Frontal cortex (tissue), 4 donors: ENCODE data around the gene HIVEP3. TPM values are rescaled to one million over a fixed set of nuclear protein-coding genes. Genes with fewer than 3 reads are reported as not detected.

ENCODE experiments used
- DNase-seq, 2 donors: peaks; one replicate each; pipeline ENCODE4 v3.0.0; 2012; ENCODE audit warnings: low spot score in 2 of 2
- FAIRE-seq: peaks from 2 replicates; lab custom pipeline; 2012; peaks lifted over from hg19 to GRCh38; lab: Jason Lieb, UNC
- total RNA-seq: library from RNA; depleted of rRNA; stranded (reverse); fragments of >200 nt; gene quantifications from one replicate; pipeline ENCODE4 v1.2.3, GENCODE V29; 2014
- donor health status: control.
- donor health status: control.
- donor health status: control.

HIVEP3 gene
- total RNA-seq, 1 donor from 2014 or later = 12.6 TPM

DNA sequence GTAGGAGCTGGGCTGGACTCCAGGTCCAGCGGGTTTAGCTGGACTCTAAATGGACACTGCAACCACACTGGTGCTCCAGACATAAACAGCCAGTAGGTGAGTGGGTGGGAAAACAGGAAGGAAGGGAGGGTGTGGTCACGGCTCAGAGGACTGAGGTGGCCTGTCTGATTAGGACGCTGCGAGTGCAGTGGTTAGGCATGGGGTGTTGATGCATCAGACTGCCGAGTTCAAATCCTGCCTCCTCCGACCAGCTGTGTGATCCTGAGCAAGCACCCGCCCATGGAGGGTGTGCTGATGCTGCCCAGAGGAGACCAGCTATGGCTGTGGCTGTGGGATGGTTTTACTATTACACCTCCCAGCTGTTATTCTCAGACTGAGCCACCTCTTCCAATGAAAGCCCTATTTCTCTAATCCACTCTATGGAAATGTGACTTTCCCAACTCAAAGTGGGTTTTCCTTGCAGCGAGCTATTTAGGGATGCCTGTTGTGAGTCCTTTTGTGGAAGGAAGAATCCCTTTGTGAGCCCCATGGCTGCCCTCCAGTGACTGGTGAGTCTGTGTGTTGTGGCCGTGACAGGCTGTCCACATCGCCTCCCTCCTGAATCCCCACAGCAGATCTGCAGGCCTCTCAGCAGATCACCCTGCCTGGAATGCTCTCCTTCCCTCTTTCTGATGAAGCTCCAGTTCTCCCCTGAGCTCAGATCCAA is 377.7 kb downstream of the HIVEP3 start:
- DNase-seq (no peak), FAIRE-seq (no peak)

DNA sequence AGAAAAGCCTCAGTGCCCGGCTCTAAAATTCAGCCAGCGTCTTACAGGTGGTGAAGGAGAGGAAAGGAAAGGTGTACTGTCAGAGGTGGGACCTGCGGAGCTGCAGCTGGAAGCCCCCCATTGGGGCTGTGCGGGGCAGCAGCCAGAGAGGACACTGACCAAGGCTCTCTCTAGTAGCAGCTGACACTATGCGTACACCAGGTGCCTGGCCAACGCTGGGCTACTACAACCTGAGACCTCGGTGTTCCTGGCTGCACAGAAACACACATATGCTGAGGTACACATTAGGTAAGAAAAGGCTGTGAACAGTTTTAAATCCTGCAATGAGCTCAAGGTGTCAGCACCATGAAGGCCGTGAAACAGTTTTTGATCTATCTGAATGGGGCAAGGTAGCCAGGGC is 378.7 kb downstream of the HIVEP3 start:
- FAIRE-seq (no peak), DNase-seq (no peak)

DNA sequence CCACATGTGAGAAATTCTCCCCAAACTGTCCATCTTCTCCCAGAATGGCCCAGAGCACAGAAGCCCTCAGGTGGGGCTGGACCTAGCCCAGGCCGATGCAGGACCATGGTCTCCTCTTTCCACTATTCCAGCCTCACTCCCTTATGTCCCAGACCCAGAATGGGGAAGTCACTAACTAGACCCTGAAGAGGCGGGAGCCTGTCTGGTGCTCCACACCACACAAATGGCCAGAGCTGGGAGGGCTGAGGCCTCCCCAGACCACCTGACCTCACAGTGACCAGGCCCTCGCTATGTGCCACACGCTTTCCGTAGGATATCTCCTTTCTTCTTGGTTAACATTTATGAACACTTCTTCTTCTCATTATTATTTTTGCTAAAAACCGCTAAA is 379.3 kb downstream of the HIVEP3 start:
- no peak for DNase-seq
- FAIRE-seq = no peak

DNA sequence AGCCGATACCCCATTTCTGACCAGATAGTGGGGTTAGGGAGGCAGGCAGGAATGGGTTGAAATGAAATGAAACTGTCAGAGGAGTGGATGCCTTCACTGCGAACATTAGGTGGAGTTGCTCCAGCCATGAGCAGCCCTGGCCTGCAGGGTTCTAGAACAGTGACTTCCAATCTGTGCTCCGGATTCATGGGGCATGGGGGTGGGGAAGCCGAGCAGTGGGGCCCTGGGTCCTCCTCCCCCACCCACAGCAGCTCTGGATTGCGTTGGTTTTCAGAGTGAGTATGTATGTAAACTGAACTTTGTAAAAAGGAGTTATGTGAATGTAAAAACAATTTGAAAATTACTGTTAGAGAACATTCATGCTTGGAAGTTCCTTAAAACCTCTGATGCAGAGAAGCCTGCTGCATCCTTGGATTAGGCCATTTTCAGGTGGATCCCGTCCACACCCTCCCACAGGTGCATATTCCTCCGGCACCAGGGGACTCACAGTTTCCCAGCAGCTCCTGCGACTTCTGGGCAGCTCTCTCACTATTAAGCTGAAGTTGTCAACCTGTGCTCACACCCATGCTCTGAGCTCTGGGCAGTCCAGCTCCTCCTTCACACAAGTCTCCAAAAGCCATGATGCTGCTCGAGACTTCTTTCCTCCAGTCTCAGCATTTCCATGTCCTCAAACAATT is 379.8 kb downstream of the HIVEP3 start:
- FAIRE-seq = no peak
- no peak for DNase-seq

DNA sequence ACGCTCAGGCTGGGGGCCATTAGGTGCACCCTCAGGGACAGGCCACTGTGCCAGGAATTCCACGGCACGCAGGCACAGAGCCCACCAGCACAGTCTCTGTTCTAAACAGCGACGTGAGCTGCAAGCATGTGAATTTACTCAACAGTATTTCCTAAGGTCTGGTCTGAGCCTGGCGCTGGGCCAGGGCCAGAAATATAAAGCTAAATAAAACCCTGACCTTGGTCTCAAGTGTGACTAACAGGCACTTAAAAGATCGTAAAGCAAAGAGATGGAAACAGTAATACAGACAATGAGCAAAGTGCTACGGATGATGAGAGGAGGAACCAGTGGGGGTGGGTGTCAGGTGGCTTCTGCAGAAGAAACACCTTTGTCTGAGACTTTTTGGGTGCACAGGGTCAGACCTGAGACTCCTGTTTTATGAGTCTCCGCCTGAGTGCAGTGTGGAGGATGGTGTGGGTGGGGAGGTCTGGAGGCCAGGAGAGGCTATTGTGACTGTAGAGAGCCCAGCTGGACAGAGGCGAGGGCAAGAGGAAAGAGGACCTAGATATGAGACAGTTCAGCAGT is 380.9 kb downstream of the HIVEP3 start:
- no peak for FAIRE-seq
- no peak for DNase-seq

- FAIRE-seq = no peak
- no peak for DNase-seq
Observed at GRCh38 chr1:41537251-41537650, 381.5 kb downstream of the HIVEP3 start.

DNA sequence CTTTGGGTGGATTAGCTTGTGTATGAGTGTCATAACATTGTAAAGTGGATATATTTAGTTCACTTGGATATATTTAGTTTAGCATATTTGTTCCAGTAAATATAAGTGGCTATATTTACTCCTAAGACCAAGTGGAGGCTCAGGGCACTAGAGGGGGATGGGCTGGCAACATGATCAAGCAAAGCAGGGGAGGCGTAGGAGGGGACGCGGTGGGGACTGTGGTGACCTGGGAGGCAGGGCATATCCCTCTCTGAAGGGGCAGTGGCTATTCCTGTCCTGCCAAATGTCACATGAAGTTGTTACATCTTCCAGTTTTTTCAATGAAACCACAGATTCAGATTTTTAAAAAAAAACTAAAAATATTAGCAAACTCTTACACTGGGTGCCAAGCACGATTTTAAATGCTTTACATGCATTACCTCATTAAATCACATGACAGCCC is 382.3 kb downstream of the HIVEP3 start:
- DNase-seq = no peak
- FAIRE-seq = no peak

GRCh38 chr1:41535716-41536115 is 383.0 kb downstream of the HIVEP3 start:
- no peak for FAIRE-seq
- DNase-seq = no peak

DNA sequence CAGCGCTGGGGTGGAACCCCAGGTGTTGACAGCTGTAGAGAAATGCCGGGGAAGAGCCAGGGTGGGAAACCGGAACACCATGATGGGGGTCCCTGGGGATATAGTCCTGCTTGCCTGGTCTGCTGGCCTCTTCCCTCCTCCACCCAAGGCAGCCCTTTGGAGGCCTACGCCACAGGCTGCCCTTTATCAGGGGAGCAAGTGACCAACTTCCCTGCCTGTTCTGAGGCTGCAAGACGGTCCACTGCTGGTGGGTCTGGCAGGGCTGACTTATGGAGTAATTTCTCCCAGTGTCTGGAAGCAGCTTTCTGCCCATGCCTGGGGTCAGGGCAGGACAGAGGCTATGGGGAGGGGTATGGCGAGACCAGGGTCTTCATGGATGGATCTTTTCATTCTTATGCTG is 383.4 kb downstream of the HIVEP3 start:
- DNase-seq (no peak), FAIRE-seq (no peak)

DNA sequence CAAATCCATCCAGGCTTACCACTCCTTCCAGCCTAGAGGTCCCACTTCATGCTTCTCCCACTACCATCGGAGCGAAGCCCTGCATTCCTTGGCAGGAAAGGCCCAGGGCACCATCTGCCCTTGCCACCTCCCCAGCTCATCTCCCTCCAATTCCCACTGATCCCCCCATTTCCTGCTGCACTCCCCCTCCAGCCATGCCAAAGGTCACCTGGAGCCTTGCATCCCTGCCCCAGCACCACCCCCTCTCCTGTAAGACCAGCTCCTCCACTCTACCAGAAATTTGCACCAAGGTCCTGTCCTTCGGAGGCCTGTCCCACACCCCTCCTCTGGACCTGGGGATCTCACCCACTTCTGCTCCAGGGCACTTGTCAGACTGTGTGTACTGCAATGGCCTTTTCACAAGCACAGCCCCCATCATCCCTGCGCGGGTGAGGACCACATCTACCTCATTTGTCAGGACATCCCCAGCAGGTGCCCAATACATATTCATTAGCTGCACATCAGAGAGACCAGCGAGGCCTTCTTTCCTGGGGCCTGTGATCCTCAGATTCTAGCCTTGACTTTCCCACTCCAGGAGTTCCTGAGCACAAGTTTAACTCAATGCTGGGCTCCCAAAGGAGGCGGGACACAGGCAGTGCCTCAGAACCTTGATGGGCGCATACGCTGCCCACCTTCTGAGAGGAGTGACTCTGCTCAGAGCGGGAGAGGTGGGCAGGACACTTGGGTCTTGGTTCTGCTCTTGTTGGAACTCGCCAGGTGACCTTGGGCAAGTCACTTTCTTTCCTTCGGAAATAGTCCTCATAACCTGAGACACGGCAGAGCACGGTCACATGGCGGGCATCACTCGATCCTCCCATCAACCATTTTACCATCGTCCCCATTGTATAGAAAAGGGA is 384.3 kb downstream of the HIVEP3 start:
- DNase-seq (no peak), FAIRE-seq (no peak)

DNA sequence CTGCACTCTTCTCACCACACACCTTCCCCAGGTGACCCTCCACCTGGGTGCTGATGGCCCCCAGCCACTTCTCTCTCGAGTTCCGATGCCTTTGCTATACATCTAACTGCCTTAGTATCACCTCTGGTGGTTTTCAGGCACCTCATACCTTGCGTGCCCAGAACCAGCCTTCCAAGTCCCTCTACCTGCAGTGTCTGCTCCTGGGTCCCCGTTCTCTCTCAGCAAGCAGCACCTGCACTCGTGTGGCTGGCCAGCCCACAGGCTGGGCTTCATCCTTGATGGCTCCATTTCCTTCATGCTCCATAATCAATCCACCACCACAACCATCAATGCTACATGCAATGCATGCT is 385.0 kb downstream of the HIVEP3 start:
- DNase-seq = no peak

GRCh38 chr1:41533016-41533730 is 385.5 kb downstream of the HIVEP3 start:
- DNase-seq (no peak), FAIRE-seq (no peak)

More for the DNA sequence above, 385.0 kb downstream of the HIVEP3 start:
- FAIRE-seq = no peak

- DNase-seq (no peak), FAIRE-seq (no peak)
Observed at GRCh38 chr1:41532206-41532975, 386.3 kb downstream of the HIVEP3 start.

GRCh38 chr1:41530411-41530810 is 388.3 kb downstream of the HIVEP3 start:
- DNase-seq (no peak), FAIRE-seq (no peak)

DNA sequence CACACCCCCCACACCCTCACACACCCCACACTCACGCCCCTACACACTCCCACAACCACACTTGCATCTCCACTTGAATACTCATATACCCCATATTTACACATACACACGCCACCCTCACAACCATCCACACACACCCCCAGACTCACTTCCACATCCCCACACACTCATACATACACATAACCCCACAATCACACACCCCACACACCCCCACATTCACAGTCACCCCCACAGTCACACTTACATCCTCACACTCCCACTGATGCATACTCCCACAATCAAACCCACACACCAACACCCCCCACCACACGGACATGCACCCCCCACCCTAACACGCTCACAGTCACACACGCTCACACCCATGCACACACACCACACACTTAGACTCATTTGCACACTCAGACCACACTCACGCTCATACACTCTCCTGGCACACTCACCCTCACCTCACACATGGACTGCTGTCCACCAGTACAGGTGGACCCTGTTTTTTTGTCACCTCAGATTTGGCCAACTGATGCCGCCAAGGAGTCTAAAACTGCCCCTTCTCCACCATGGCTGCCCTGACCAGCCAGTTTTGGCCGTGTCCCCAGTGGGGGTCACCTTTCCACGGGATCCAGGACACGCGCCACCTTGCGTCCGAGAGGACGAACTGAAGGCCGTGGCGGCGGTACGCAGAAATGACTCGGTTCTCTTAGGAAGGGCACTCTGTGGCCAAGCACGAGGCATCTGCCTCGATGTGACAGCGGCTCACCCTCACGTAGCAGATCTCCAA is 388.9 kb downstream of the HIVEP3 start:
- DNase-seq = no peak
- no peak for FAIRE-seq

DNA sequence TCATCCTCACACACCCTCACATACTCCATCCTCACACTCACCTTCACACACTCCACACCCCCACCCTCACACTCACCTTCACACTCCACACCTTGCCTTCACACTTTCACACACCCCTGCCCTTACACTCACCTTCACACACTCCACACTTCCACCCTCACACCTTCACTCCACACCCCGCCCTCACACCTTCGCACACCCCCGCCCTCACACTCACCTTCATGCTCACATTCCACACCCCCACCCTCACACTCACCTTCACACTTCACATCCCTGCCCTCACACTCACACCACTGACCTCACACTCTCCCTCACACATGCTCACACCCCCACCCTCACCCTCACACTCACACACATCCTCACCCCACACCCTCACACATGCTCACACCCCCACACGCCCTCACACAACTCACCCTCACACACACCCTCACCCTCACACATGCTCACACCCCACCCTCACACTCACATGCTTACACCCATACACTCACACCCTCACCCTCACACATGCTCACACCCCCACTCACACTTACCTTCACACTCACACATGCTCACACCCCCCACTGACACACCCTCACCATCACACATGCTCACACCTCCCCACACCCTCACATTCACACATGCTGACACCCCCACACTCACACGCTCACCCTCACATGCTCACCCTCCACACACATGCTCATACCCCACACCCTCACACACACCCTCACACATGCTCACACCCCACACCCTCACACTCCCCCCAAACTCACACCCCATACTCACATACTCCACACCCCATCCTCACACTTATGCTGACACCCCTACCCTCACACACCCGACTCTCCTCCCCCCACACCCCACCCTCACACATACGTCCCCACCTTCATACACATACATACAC is 389.8 kb downstream of the HIVEP3 start:
- DNase-seq (no peak), FAIRE-seq (no peak)

DNA sequence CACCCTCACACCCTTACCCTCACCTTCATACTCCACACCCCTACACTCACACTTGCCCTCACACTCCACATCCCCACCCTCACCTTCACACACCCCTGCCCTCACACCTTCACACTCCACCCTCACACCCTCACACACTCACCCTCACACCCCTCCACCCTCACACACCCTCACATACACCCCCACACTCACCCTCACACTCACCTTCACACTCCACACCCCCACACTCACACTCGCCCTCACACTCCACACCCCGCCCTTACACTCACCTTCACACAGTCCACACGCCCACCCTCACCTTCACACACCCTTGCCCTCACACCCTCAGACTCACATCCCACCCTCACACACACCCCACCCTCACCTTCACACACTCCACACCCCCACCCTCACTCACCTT is 390.6 kb downstream of the HIVEP3 start:
- FAIRE-seq = no peak
- DNase-seq = no peak
